HUES48 (cell line): ENCODE measurements around the gene ADCY4.

ENCODE experiments used
- H3K27ac ChIP-seq: one replicate; pipeline ENCODE4 v1.7.0; 2013; ENCODE audit warnings: low read depth, low read length, inconsistent platforms
- H3K27me3 ChIP-seq: 2 replicates; pipeline ENCODE4 v1.6.1; 2013; ENCODE audit warnings: mild to moderate bottlenecking, low read length; ENCODE audit not compliant: control insufficient read depth, insufficient read depth
- H3K36me3 ChIP-seq: 2 replicates; pipeline ENCODE4 v1.6.1; 2013; ENCODE audit warnings: low read length; ENCODE audit not compliant: control insufficient read depth, insufficient read depth
- H3K4me1 ChIP-seq: 2 replicates; pipeline ENCODE4 v1.6.1; 2013; ENCODE audit warnings: mild to moderate bottlenecking, low read length; ENCODE audit not compliant: control insufficient read depth, insufficient read depth
- H3K4me3 ChIP-seq: 2 replicates; pipeline ENCODE4 v1.5.1; 2013; ENCODE audit warnings: mild to moderate bottlenecking, low read depth, low read length
- H3K9ac ChIP-seq: 2 replicates; pipeline ENCODE4 v1.6.1; 2013; ENCODE audit warnings: mild to moderate bottlenecking, low read depth, low read length, moderate library complexity
- H3K9me3 ChIP-seq: 2 replicates; pipeline ENCODE4 v1.6.1; 2013; ENCODE audit warnings: low read length; ENCODE audit not compliant: control insufficient read depth, insufficient read depth

ADCY4 gene

DNA sequence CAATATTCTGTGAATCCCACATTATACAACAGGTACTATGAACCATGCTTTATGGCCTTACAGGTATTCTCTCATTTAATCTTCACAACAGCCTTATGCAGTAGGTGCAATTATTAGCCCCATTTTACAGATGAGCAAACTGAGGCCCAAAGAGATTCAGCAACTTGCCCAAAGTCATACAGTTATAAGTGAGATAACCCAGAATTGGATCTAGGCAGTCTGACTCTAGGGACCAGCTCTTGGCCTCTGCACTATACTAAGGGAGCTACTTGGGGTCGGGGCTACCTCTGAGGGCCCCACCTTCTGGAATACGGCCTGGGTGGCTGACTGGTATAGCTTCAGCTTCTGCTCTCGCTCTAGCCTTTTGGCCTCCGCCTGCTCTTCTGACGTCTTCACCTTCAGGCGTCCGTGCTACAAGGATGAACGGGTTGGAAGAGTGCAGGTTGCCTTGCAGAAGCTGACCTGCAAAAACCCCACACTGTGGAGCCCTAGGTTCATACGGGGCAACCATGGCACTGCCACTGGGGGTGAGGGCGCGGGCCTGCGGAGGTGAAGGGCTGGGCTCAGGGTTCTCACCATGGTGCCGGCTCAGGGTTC, 64.2 kb downstream of the ADCY4 start:
- Histone ChIP-seq H3K27ac (peak overlapping the region; percentile 96), H3K9ac (peak overlapping the region; percentile 95; the same call in 1 of the 2 replicates), H3K27me3 (no peaks in the 10 kb centered on the region), H3K9me3 (no peaks in the 10 kb centered on the region), H3K4me3 (peak overlapping the region; percentile 90), H3K36me3 (peaks cover 9% of the 10 kb centered on the region), H3K4me1 (peaks cover 7% of the 10 kb centered on the region; the same call in 1 of the 2 replicates)

DNA sequence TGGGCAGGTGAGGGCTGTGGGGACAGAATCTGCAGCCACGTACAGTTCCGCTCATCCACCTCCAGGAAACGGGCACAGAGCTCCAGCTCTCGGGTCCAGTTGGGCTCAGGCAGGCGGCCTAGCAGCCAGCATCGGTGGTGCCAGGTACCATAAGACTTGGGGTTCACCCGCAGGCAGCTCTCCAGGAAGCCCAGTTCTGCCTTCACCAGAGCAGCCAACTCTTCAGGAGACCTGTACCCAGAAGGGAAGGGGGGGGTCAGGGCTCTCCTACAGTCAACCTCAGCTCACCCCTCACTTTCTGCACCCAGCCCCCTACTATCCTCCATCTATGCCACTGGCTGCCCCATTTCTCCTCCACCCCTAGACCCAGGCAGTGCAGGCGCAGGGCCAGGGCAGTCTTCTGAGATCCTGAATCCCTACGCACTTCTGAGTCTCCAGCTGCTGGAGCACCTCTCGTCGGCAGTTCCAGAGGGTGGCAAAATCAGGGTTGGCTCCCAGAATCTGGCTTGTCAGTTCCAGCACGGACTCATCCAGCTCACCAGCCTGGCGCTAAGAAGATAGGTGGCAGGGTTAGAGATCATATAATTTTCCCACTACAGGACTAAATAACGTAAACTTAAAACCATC, 64.8 kb downstream of the ADCY4 start:
- no peaks in the 10 kb centered on the region for H3K9me3 ChIP-seq

DNA sequence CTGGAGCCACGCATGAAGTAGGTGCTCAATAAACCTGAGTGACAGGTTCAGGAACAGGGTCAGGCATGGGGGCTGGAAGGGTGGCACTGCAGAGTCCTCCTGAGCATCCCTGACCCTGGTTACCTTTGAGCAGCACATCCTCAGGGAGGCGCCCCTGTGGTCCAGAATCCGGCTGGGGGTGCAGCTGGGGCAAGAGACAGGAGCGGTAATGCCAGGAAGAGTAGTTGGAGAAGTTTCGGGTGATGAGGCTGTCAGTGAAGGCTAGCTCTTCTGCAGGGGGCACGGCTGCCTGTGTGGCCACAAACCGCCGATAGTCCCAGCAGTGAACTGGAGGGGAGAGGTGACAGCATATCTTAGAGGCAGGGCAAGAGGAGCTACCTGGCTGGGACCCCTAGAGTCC, 65.5 kb downstream of the ADCY4 start:
- no peaks in the 10 kb centered on the region for H3K27me3 ChIP-seq
- H3K9ac ChIP-seq = no peak overlapping the region
- peaks cover 9% of the 10 kb centered on the region for H3K36me3 ChIP-seq
- no peak overlapping the region for H3K27ac ChIP-seq
- no peaks in the 10 kb centered on the region for H3K9me3 ChIP-seq
- H3K4me3 ChIP-seq = no peak overlapping the region
- peaks cover 7% of the 10 kb centered on the region; the same call in 1 of the 2 replicates for H3K4me1 ChIP-seq

More for the DNA sequence above, 64.8 kb downstream of the ADCY4 start:
- Histone ChIP-seq H3K4me1 (peaks cover 7% of the 10 kb centered on the region; the same call in 1 of the 2 replicates), H3K27ac (no peak overlapping the region), H3K36me3 (peaks cover 9% of the 10 kb centered on the region), H3K9ac (no peak overlapping the region), H3K27me3 (no peaks in the 10 kb centered on the region), H3K4me3 (no peak overlapping the region)
